GM19455 (cell line): Measurements from ENCODE around the gene THOC1.
"Not testable (repeated sequence)": the region's sequence is repeated elsewhere in the genome, so short reads cannot be mapped to it uniquely, and the experiment has no call there.

Source experiments
- ATAC-seq: cut with Tn5 transposase; IDR thresholded peaks from one replicate; pipeline ENCODE4 v1.9.1; 2021; ENCODE audit not compliant: unreplicated experiment

THOC1 gene

GRCh38 chr18:267688-268552, at the start of gene THOC1:
TSS of gene THOC1 (minus strand) at chr18:268047. CDS start at chr18:268019, 28 bp downstream.
- peak; percentile 91 for ATAC-seq

GRCh38 chr18:317618-318017, 49.8 kb upstream of the THOC1 start:
- no peak for ATAC-seq

- no peak for ATAC-seq
Measured at GRCh38 chr18:316393-316792, 48.5 kb upstream of the THOC1 start.

GRCh38 chr18:313931-314330, 46.1 kb upstream of the THOC1 start:
- no peak for ATAC-seq

GRCh38 chr18:312415-312814, 44.6 kb upstream of the THOC1 start:
- ATAC-seq, result no peak

- no peak for ATAC-seq
Measured at GRCh38 chr18:310042-310441, 42.2 kb upstream of the THOC1 start.

- not testable (repeated sequence) for ATAC-seq
Measured at GRCh38 chr18:308086-308485, 40.2 kb upstream of the THOC1 start.

GRCh38 chr18:306608-307255, 38.9 kb upstream of the THOC1 start:
- no peak for ATAC-seq

- no peak for ATAC-seq
Measured at GRCh38 chr18:305003-305501, 37.2 kb upstream of the THOC1 start.

- ATAC-seq, result no peak
Measured at GRCh38 chr18:303607-304006, 35.8 kb upstream of the THOC1 start.

- no peak for ATAC-seq
Measured at GRCh38 chr18:303011-303410, 35.2 kb upstream of the THOC1 start.

- no peak for ATAC-seq
Measured at GRCh38 chr18:302097-302496, 34.2 kb upstream of the THOC1 start.

GRCh38 chr18:297936-298335, 30.1 kb upstream of the THOC1 start:
- no peak for ATAC-seq

- no peak for ATAC-seq
Measured at GRCh38 chr18:295756-296490, 28.1 kb upstream of the THOC1 start.

- ATAC-seq, result no peak
Measured at GRCh38 chr18:294566-294965, 26.7 kb upstream of the THOC1 start.

GRCh38 chr18:293536-293935, 25.7 kb upstream of the THOC1 start:
- ATAC-seq, result no peak

GRCh38 chr18:292271-292670, 24.4 kb upstream of the THOC1 start:
- no peak for ATAC-seq

- not testable (repeated sequence) for ATAC-seq
Measured at GRCh38 chr18:289970-290369, 22.1 kb upstream of the THOC1 start.

GRCh38 chr18:289026-289425, 21.2 kb upstream of the THOC1 start:
- ATAC-seq, result no peak

- ATAC-seq, result no peak
Measured at GRCh38 chr18:286515-287310, 18.9 kb upstream of the THOC1 start.

- ATAC-seq, result no peak
Measured at GRCh38 chr18:285817-286216, 18.0 kb upstream of the THOC1 start.
